ENCODE measurements around the gene OAS1.

DNA sequence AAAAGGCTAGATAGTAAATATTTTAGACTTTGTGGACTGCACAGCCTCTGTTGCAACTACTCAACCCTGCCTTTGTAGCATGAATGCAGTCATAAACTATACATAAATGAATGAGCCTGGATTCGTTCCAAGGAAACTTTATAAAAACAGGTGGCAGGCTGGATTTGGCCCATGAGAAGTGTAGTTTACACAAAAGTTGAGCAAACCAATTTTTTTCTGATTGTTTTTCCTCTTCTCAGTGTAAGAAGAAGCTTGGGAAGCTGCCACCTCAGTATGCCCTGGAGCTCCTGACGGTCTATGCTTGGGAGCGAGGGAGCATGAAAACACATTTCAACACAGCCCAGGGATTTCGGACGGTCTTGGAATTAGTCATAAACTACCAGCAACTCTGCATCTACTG is 9.5 kb downstream of the OAS1 start:
- TF ChIP-seq, protein P1, sequence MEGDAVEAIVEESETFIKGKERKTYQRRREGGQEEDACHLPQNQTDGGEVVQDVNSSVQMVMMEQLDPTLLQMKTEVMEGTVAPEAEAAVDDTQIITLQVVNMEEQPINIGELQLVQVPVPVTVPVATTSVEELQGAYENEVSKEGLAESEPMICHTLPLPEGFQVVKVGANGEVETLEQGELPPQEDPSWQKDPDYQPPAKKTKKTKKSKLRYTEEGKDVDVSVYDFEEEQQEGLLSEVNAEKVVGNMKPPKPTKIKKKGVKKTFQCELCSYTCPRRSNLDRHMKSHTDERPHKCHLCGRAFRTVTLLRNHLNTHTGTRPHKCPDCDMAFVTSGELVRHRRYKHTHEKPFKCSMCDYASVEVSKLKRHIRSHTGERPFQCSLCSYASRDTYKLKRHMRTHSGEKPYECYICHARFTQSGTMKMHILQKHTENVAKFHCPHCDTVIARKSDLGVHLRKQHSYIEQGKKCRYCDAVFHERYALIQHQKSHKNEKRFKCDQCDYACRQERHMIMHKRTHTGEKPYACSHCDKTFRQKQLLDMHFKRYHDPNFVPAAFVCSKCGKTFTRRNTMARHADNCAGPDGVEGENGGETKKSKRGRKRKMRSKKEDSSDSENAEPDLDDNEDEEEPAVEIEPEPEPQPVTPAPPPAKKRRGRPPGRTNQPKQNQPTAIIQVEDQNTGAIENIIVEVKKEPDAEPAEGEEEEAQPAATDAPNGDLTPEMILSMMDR (IDR thresholded peaks at IDR 0.05 in 2 of 3, conservative IDR thresholded peaks at IDR 0.05 in 1 of 3; ENCODE audit: insufficient read depth in 2 of 3, low read depth in 1 of 3, low read length in 3 of 3): no peak
- TF ChIP-seq POLR2AphosphoS2 (IDR thresholded peaks at IDR 0.05; ENCODE audit: low read length) (no peak), PCBP2 (IDR thresholded peaks at IDR 0.05; ENCODE audit: low read depth, low read length, poor library complexity, severe bottlenecking) (no peak), KLF1 (tag; IDR thresholded peaks at IDR 0.05) (no peak), MAFG (tag; conservative IDR thresholded peaks at IDR 0.05) (no peak), ZFX (CRISPR knock-in tag; IDR thresholded peaks at IDR 0.05) (no peak), EZH2 (IDR thresholded peaks at IDR 0.05; ENCODE audit: borderline replicate concordance, low read depth, low read length) (no peak)
- TF ChIP-seq, protein P2, sequence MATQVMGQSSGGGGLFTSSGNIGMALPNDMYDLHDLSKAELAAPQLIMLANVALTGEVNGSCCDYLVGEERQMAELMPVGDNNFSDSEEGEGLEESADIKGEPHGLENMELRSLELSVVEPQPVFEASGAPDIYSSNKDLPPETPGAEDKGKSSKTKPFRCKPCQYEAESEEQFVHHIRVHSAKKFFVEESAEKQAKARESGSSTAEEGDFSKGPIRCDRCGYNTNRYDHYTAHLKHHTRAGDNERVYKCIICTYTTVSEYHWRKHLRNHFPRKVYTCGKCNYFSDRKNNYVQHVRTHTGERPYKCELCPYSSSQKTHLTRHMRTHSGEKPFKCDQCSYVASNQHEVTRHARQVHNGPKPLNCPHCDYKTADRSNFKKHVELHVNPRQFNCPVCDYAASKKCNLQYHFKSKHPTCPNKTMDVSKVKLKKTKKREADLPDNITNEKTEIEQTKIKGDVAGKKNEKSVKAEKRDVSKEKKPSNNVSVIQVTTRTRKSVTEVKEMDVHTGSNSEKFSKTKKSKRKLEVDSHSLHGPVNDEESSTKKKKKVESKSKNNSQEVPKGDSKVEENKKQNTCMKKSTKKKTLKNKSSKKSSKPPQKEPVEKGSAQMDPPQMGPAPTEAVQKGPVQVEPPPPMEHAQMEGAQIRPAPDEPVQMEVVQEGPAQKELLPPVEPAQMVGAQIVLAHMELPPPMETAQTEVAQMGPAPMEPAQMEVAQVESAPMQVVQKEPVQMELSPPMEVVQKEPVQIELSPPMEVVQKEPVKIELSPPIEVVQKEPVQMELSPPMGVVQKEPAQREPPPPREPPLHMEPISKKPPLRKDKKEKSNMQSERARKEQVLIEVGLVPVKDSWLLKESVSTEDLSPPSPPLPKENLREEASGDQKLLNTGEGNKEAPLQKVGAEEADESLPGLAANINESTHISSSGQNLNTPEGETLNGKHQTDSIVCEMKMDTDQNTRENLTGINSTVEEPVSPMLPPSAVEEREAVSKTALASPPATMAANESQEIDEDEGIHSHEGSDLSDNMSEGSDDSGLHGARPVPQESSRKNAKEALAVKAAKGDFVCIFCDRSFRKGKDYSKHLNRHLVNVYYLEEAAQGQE (IDR thresholded peaks at IDR 0.05; ENCODE audit: borderline replicate concordance): no peak
- TF ChIP-seq, protein P2 (CRISPR knock-in tag; IDR thresholded peaks at IDR 0.05; ENCODE audit: low read depth): no peak
